IPS-15b (cell line): ENCODE results near the gene MRPL17.
A peak's percentile ranks its signal among the peaks of the same experiment; 100 is the strongest.

Source experiments
- H3K27me3 ChIP-seq: one replicate; pipeline ENCODE4 v1.6.1; 2013; ENCODE audit warnings: low read length; ENCODE audit not compliant: control insufficient read depth, insufficient read depth
- H3K36me3 ChIP-seq: one replicate; pipeline ENCODE4 v1.6.1; 2013; ENCODE audit warnings: low read length; ENCODE audit not compliant: control insufficient read depth, insufficient read depth
- H3K4me1 ChIP-seq: one replicate; pipeline ENCODE4 v1.6.1; 2013; ENCODE audit warnings: mild to moderate bottlenecking, low read length; ENCODE audit not compliant: control insufficient read depth, insufficient read depth
- H3K4me3 ChIP-seq: one replicate; pipeline ENCODE4 v1.5.1; 2013; ENCODE audit warnings: low read depth, low read length
- H3K9ac ChIP-seq: one replicate; pipeline ENCODE4 v1.6.1; 2013; ENCODE audit warnings: low read depth, mild to moderate bottlenecking, low read length
- H3K9me3 ChIP-seq: one replicate; pipeline ENCODE4 v1.6.1; 2013; ENCODE audit warnings: mild to moderate bottlenecking, low read length; ENCODE audit not compliant: control insufficient read depth, insufficient read depth

MRPL17 gene

GRCh38 chr11:6677018-6677417 lies 6.1 kb downstream of the MRPL17 start:
- peaks cover 6% of the 10 kb centered on the region for H3K36me3 ChIP-seq
- no peak overlapping the region for H3K4me3 ChIP-seq
- no peak overlapping the region for H3K9ac ChIP-seq
- no peaks in the 10 kb centered on the region for H3K9me3 ChIP-seq
- no peaks in the 10 kb centered on the region for H3K27me3 ChIP-seq
- peaks cover 2% of the 10 kb centered on the region for H3K4me1 ChIP-seq

- H3K9me3 ChIP-seq, result no peaks in the 10 kb centered on the region
- H3K27me3 ChIP-seq, result no peaks in the 10 kb centered on the region
- H3K4me3 ChIP-seq, result no peak overlapping the region
- no peaks in the 10 kb centered on the region for H3K4me1 ChIP-seq
- no peak overlapping the region for H3K9ac ChIP-seq
- H3K36me3 ChIP-seq, result no peaks in the 10 kb centered on the region
Observed at GRCh38 chr11:6674862-6675261, 8.3 kb downstream of the MRPL17 start.

- Histone ChIP-seq H3K4me1 (no peaks in the 10 kb centered on the region), H3K27me3 (no peaks in the 10 kb centered on the region)
Observed at GRCh38 chr11:6674219-6674597, 8.9 kb downstream of the MRPL17 start.

GRCh38 chr11:6673523-6674218 lies 9.5 kb downstream of the MRPL17 start:
- no peaks in the 10 kb centered on the region for H3K36me3 ChIP-seq
- no peaks in the 10 kb centered on the region for H3K9me3 ChIP-seq
- no peaks in the 10 kb centered on the region for H3K4me1 ChIP-seq
- no peak overlapping the region for H3K9ac ChIP-seq
- no peak overlapping the region for H3K4me3 ChIP-seq
- no peaks in the 10 kb centered on the region for H3K27me3 ChIP-seq

More at GRCh38 chr11:6674219-6674597, 8.9 kb downstream of the MRPL17 start:
- Histone ChIP-seq H3K4me3 (no peak overlapping the region), H3K9me3 (no peaks in the 10 kb centered on the region), H3K36me3 (no peaks in the 10 kb centered on the region), H3K9ac (no peak overlapping the region)

- no peaks in the 10 kb centered on the region for H3K9me3 ChIP-seq
- H3K9ac ChIP-seq, result no peak overlapping the region
- no peaks in the 10 kb centered on the region for H3K4me1 ChIP-seq
- H3K27me3 ChIP-seq, result no peaks in the 10 kb centered on the region
- no peaks in the 10 kb centered on the region for H3K36me3 ChIP-seq
- no peak overlapping the region for H3K4me3 ChIP-seq
Observed at GRCh38 chr11:6671991-6672390, 11.1 kb downstream of the MRPL17 start.

GRCh38 chr11:6670202-6670830 lies 12.8 kb downstream of the MRPL17 start:
- Histone ChIP-seq H3K9me3 (no peaks in the 10 kb centered on the region), H3K36me3 (no peaks in the 10 kb centered on the region), H3K4me3 (no peak overlapping the region), H3K9ac (no peak overlapping the region), H3K27me3 (no peaks in the 10 kb centered on the region), H3K4me1 (no peaks in the 10 kb centered on the region)

GRCh38 chr11:6667733-6668374 lies 15.3 kb downstream of the MRPL17 start:
- Histone ChIP-seq H3K9me3 (no peaks in the 10 kb centered on the region), H3K36me3 (no peaks in the 10 kb centered on the region), H3K9ac (no peak overlapping the region), H3K4me1 (no peaks in the 10 kb centered on the region), H3K27me3 (peaks cover 3% of the 10 kb centered on the region), H3K4me3 (no peak overlapping the region)

GRCh38 chr11:6666302-6667183 lies 16.6 kb downstream of the MRPL17 start:
- H3K4me1 ChIP-seq, result no peaks in the 10 kb centered on the region
- no peaks in the 10 kb centered on the region for H3K9me3 ChIP-seq
- peaks cover 3% of the 10 kb centered on the region for H3K27me3 ChIP-seq
- no peaks in the 10 kb centered on the region for H3K36me3 ChIP-seq
- no peak overlapping the region for H3K9ac ChIP-seq
- no peak overlapping the region for H3K4me3 ChIP-seq

- peaks cover 3% of the 10 kb centered on the region for H3K27me3 ChIP-seq
- H3K4me1 ChIP-seq, result no peaks in the 10 kb centered on the region
- H3K9me3 ChIP-seq, result no peaks in the 10 kb centered on the region
- H3K4me3 ChIP-seq, result no peak overlapping the region
- no peaks in the 10 kb centered on the region for H3K36me3 ChIP-seq
- H3K9ac ChIP-seq, result no peak overlapping the region
Observed at GRCh38 chr11:6664551-6664950, 18.6 kb downstream of the MRPL17 start.

GRCh38 chr11:6663794-6664469 lies 19.2 kb downstream of the MRPL17 start:
- H3K9me3 ChIP-seq, result no peaks in the 10 kb centered on the region
- H3K9ac ChIP-seq, result peak overlapping the region; percentile 24
- H3K36me3 ChIP-seq, result no peaks in the 10 kb centered on the region
- H3K27me3 ChIP-seq, result peaks cover 3% of the 10 kb centered on the region
- no peak overlapping the region for H3K4me3 ChIP-seq
- H3K4me1 ChIP-seq, result no peaks in the 10 kb centered on the region

- Histone ChIP-seq H3K4me1 (peaks cover 7% of the 10 kb centered on the region), H3K36me3 (no peaks in the 10 kb centered on the region), H3K9me3 (no peaks in the 10 kb centered on the region), H3K27me3 (peaks cover 29% of the 10 kb centered on the region), H3K4me3 (no peak overlapping the region), H3K9ac (no peak overlapping the region)
Observed at GRCh38 chr11:6660712-6661111, 22.4 kb downstream of the MRPL17 start.
